ENCODE measurements around the gene MRPL58.

GRCh38 chr17:75031972-75032719, 19.7 kb downstream of the MRPL58 start:
- TF ChIP-seq CTCF (IDR thresholded peaks at IDR 0.05) (peak in 1 of 5 experiments; percentile 12), EP300 (IDR thresholded peaks at IDR 0.05) (peak in 1 of 2 donors; percentile 53)
